Spleen (tissue), 7 donors: ENCODE results near the gene MAPK8IP3.

Experiments used
- POLR2A ChIP-seq, 3 donors: fragments of 450-650 bp; IDR thresholded peaks; one replicate each; pipeline ENCODE4 v1.5.1; 2017; ENCODE audit warnings: antibody characterized with exemption in 3 of 3, mild to moderate bottlenecking in 1 of 3
- TF ChIP-seq, protein P1 (sequence below), 11 experiments: fragments of 200-600 bp in 7 of 11; fragments of 450-650 bp in 4 of 11; sonication (generic) in 4 of 11; IDR thresholded peaks in 8 of 11; conservative IDR thresholded peaks in 3 of 11; 1 replicate in 7 of 11; 2 replicates in 4 of 11; pipeline versions ENCODE4 v1.4.0 to v1.8.0; 2016 to 2021; ENCODE audit warnings: antibody characterized with exemption in 11 of 11, inconsistent platforms in 4 of 11, mild to moderate bottlenecking in 1 of 11
- donor health status: DM: no; HTN: no; CAD: no; lungs with moderate emphysema.
- donor health status: DM: no; HTN: no; CAD: no.
- donor health status: DM: no; HTN: no; CAD: no.

DNA sequence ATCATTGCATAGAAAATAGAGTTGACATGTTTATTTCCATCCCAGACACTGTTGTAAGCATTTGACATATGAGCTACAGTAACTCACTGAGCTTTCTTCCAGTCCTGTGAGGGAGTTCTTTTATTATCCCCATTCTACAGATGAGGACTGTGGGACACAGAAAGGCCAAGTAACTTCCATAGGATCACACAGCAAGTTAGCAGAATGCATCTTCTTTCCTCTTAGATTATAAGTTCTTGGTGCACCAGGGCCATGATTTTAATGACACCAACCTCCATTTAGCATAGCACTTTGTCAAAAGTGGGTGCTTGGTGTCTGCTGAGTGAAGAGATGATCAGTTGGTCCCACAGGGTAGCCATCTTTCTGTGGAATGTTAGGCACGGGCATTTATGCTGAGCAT lies 15.2 kb upstream of the MAPK8IP3 start:
- TF ChIP-seq POLR2A (IDR thresholded peaks at IDR 0.05), result no peak
- TF ChIP-seq, protein P1, sequence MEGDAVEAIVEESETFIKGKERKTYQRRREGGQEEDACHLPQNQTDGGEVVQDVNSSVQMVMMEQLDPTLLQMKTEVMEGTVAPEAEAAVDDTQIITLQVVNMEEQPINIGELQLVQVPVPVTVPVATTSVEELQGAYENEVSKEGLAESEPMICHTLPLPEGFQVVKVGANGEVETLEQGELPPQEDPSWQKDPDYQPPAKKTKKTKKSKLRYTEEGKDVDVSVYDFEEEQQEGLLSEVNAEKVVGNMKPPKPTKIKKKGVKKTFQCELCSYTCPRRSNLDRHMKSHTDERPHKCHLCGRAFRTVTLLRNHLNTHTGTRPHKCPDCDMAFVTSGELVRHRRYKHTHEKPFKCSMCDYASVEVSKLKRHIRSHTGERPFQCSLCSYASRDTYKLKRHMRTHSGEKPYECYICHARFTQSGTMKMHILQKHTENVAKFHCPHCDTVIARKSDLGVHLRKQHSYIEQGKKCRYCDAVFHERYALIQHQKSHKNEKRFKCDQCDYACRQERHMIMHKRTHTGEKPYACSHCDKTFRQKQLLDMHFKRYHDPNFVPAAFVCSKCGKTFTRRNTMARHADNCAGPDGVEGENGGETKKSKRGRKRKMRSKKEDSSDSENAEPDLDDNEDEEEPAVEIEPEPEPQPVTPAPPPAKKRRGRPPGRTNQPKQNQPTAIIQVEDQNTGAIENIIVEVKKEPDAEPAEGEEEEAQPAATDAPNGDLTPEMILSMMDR (IDR thresholded peaks at IDR 0.05 in 8 of 11, conservative IDR thresholded peaks at IDR 0.05 in 3 of 11), result no peak
